ENCODE measurements around the gene CAST. TPM values are rescaled to one million over a fixed set of nuclear protein-coding genes. Genes with fewer than 3 reads are reported as not detected.

Gene CAST
- total RNA-seq, 1 donor from 2014 or later = 272 TPM

- TF ChIP-seq CTCF (IDR thresholded peaks at IDR 0.05) = no peak
These were observed 11.1 kb upstream of the CAST start for GRCh38 chr5:96651047-96651446.

DNA sequence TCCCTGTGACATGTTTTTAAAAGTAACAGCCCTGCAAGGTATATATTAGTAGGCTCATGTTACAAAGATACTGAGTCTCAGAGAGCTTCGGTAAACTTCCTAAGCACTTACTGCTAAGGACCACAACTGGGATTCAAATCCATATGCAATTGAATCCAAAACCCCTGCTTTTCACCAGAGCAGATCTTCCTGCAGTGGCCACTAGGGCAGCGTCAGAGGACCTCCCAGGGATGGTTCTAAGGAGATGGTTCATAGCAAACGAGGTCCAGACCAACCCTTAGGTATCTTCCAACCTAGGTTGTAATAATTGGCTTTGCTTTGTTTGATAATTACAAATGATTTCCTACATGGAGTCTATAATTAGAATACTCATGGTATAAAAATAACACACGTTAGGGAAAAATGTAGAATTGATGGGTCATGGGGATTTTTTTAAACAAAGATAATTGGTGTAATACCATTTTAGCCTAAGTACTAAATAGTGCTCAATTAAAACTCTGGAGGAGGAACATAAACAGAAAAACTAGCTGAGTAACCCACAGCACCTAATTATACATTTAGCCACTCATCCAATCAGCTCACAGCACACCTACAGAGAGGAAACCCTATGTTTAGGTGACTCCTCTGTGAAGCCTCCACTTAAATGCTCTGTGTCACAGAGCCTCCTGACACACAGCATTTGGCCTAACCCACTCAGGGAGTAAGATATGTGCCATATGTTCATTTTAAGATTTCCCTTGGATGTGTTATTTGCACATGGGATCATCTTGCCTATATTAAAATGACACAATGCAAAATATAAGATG lies 10.0 kb upstream of the CAST start:
- intact Hi-C loops (cut with DNase I) = no loop called here

More at GRCh38 chr5:96651047-96651446, 11.1 kb upstream of the CAST start:
- H3K27me3 ChIP-seq (ENCODE audit: low read depth) = no peaks in the 10 kb centered on the region
- H3K27ac ChIP-seq = no peak overlapping the region
- ATAC-seq = peak; percentile 18 to 56
- intact Hi-C loops (cut with DNase I) = no loop called here
- H3K4me1 ChIP-seq = peaks cover 31% of the 10 kb centered on the region
- no peak for DNase-seq
- H3K36me3 ChIP-seq = no peaks in the 10 kb centered on the region
- H3K9me3 ChIP-seq = no peaks in the 10 kb centered on the region
- no peak overlapping the region for H3K4me3 ChIP-seq

GRCh38 chr5:96652769-96653454 lies 9.3 kb upstream of the CAST start:
- no peak for DNase-seq
- Histone ChIP-seq H3K27me3 (ENCODE audit: low read depth) (no peaks in the 10 kb centered on the region), H3K36me3 (no peaks in the 10 kb centered on the region), H3K4me3 (no peak overlapping the region), H3K9me3 (no peaks in the 10 kb centered on the region), H3K27ac (no peak overlapping the region), H3K4me1 (peaks cover 37% of the 10 kb centered on the region)
- intact Hi-C loops (cut with DNase I) = no loop called here
- TF ChIP-seq CTCF (IDR thresholded peaks at IDR 0.05) = no peak
- no peak for ATAC-seq

More for the DNA sequence above, 10.0 kb upstream of the CAST start:
- DNase-seq = no peak
- ATAC-seq = no peak
- H3K4me3 ChIP-seq = no peak overlapping the region
- H3K36me3 ChIP-seq = no peaks in the 10 kb centered on the region
- H3K4me1 ChIP-seq = peaks cover 39% of the 10 kb centered on the region
- H3K27me3 ChIP-seq (ENCODE audit: low read depth) = no peaks in the 10 kb centered on the region
- no peaks in the 10 kb centered on the region for H3K9me3 ChIP-seq
- peak; percentile 28 for TF ChIP-seq CTCF (IDR thresholded peaks at IDR 0.05)
- no peak overlapping the region for H3K27ac ChIP-seq

DNA sequence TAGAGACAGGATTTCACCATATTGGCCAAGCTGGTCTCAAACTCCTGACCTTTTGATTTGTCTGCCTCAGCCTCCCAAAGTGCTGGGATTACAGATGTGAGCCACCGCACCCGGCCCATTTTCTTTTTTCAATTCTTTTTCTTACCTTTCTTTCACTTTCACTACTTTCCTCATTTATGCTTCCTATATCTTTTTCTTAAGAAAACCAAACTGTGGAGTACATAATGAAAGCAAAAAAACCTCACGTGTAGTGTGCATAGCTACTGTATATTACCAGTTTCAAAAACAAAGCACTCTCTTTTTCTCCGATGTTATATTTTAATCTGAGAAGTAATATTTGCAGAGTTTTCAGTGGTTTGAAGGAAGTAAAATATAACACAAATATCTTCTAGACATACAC lies 8.0 kb upstream of the CAST start:
- no peak for ATAC-seq
- no peak overlapping the region for H3K27ac ChIP-seq
- TF ChIP-seq CTCF (IDR thresholded peaks at IDR 0.05) = no peak

GRCh38 chr5:96655085-96655484 lies 7.1 kb upstream of the CAST start:
- DNase-seq = no peak
- no peak for TF ChIP-seq CTCF (IDR thresholded peaks at IDR 0.05)
- intact Hi-C loops (cut with DNase I) = no loop called here
- Histone ChIP-seq H3K4me1 (peaks cover 25% of the 10 kb centered on the region), H3K36me3 (no peaks in the 10 kb centered on the region), H3K4me3 (no peak overlapping the region), H3K27me3 (ENCODE audit: low read depth) (no peaks in the 10 kb centered on the region), H3K27ac (no peak overlapping the region), H3K9me3 (no peaks in the 10 kb centered on the region)
- no peak for ATAC-seq

More for the DNA sequence above, 8.0 kb upstream of the CAST start:
- Histone ChIP-seq H3K36me3 (no peaks in the 10 kb centered on the region), H3K9me3 (no peaks in the 10 kb centered on the region), H3K27me3 (ENCODE audit: low read depth) (no peaks in the 10 kb centered on the region), H3K4me3 (no peak overlapping the region), H3K4me1 (peaks cover 34% of the 10 kb centered on the region)
- DNase-seq = no peak
- intact Hi-C loops (cut with DNase I) = no loop called here
